ENCODE data around the gene RANBP9. TPM values are rescaled to one million over a fixed set of nuclear protein-coding genes. Genes with fewer than 3 reads are reported as not detected.

RANBP9 gene
- total RNA-seq, 1 experiment from 2014 or later, result 44.5 TPM

DNA sequence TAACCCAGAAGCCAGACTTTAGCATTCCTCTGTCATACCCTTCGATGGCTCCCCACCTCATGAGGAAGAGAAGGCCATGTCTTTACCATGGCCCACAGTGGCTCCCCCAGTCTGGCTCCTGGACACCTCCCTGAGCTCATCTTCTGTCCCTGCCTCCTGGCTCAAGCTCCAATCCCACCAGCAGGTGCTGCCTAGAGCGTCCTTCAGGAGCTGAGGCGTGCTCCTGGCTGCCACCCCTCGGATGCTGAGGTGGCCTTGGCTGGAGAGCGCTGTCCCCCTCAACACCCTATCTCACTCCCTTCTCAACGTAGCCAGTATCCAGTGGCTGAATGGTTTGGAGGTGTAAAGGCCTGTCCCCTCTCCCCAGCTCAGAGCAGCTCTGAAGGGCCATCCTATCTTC is 47.4 kb upstream of the RANBP9 start:
- Histone ChIP-seq H3K9me3 (ENCODE audit: control insufficient read depth, insufficient read depth, low read depth, low read length) (no peaks in the 10 kb centered on the region), H3K27ac (ENCODE audit: low read length) (no peak overlapping the region), H3K27me3 (ENCODE audit: control insufficient read depth, insufficient read depth, low read length) (no peaks in the 10 kb centered on the region), H3K36me3 (ENCODE audit: control insufficient read depth, insufficient read depth, low read length) (no peaks in the 10 kb centered on the region), H3K4me1 (ENCODE audit: control insufficient read depth, insufficient read depth, low read length) (no peaks in the 10 kb centered on the region), H3K4me3 (ENCODE audit: low read depth in 2 of 2, low read length in 2 of 2) (no peak overlapping the region)
- ATAC-seq (no peak), DNase-seq (ENCODE audit: low read depth, low spot score) (no peak)
- TF ChIP-seq TCF7L2 (IDR thresholded peaks at IDR 0.05; ENCODE audit: low read depth, low read length) (no peak), POLR2AphosphoS5 (IDR thresholded peaks at IDR 0.05; ENCODE audit: low read depth, low read length) (no peak), REST (IDR thresholded peaks at IDR 0.05; ENCODE audit: insufficient read depth in 1 of 2, low read depth in 2 of 2, low read length in 1 of 2) (no peak), SIN3A (IDR thresholded peaks at IDR 0.05; ENCODE audit: borderline replicate concordance, insufficient read depth, low read depth, low read length) (no peak), CTCF (IDR thresholded peaks at IDR 0.05) (no peak)
- no TSS peak for BruUV-seq (replicated peaks)
- POLR2A ChIA-PET, result no interaction called here
- in situ Hi-C loops (cut with HindIII; ENCODE audit: low pct_unique_long_range_greater_than_20kb, low sequenced_read_pairs) (no loop called here), intact Hi-C loops (cut with micrococcal nuclease; ENCODE audit: unreplicated experiment) (no loop called here)
- CTCF ChIA-PET, result no interaction called here

GRCh38 chr6:13754644-13755043 is 43.0 kb upstream of the RANBP9 start:
- DNase-seq (ENCODE audit: low read depth, low spot score), result no peak
- Histone ChIP-seq H3K4me3 (ENCODE audit: low read depth in 2 of 2, low read length in 2 of 2) (no peak overlapping the region), H3K9me3 (ENCODE audit: control insufficient read depth, insufficient read depth, low read depth, low read length) (no peaks in the 10 kb centered on the region), H3K27me3 (ENCODE audit: control insufficient read depth, insufficient read depth, low read length) (no peaks in the 10 kb centered on the region), H3K36me3 (ENCODE audit: control insufficient read depth, insufficient read depth, low read length) (no peaks in the 10 kb centered on the region), H3K4me1 (ENCODE audit: control insufficient read depth, insufficient read depth, low read length) (no peaks in the 10 kb centered on the region), H3K27ac (ENCODE audit: low read length) (no peak overlapping the region)
- no TSS peak for BruUV-seq (replicated peaks)
- no peak for ATAC-seq
- ChIA-PET CTCF (no interaction called here), POLR2A (interaction anchor here (0.6 kb wide), 1 partner anchor 344 kb away, joined by 13 read pairs; no protein-coding TSS in a partner anchor)
- TF ChIP-seq CTCF (IDR thresholded peaks at IDR 0.05) (no peak), SIN3A (IDR thresholded peaks at IDR 0.05; ENCODE audit: borderline replicate concordance, insufficient read depth, low read depth, low read length) (no peak), POLR2AphosphoS5 (IDR thresholded peaks at IDR 0.05; ENCODE audit: low read depth, low read length) (no peak), REST (IDR thresholded peaks at IDR 0.05; ENCODE audit: insufficient read depth in 1 of 2, low read depth in 2 of 2, low read length in 1 of 2) (no peak), TCF7L2 (IDR thresholded peaks at IDR 0.05; ENCODE audit: low read depth, low read length) (no peak)
- intact Hi-C loops (cut with micrococcal nuclease; ENCODE audit: unreplicated experiment) (no loop called here), in situ Hi-C loops (cut with HindIII; ENCODE audit: low pct_unique_long_range_greater_than_20kb, low sequenced_read_pairs) (no loop called here)

Data from Panc1 (cell line).